Measurements from ENCODE around the gene FADS6.

GRCh38 chr17:74922172-74922571 lies 28.7 kb upstream of the FADS6 start:
- TF ChIP-seq POLR2AphosphoS5 (IDR thresholded peaks at IDR 0.05): no peak
- TF ChIP-seq CTCF (IDR thresholded peaks at IDR 0.05): no peak
- no peak for TF ChIP-seq POLR2A (IDR thresholded peaks at IDR 0.05)

Data from prostate gland (tissue), 2 donors.